ENCODE results near the gene TNS3. TPM values are rescaled to one million over a fixed set of nuclear protein-coding genes. Genes with fewer than 3 reads are reported as not detected.

Gene TNS3
- total RNA-seq, 1 donor from 2014 or later, result 89.8 TPM

DNA sequence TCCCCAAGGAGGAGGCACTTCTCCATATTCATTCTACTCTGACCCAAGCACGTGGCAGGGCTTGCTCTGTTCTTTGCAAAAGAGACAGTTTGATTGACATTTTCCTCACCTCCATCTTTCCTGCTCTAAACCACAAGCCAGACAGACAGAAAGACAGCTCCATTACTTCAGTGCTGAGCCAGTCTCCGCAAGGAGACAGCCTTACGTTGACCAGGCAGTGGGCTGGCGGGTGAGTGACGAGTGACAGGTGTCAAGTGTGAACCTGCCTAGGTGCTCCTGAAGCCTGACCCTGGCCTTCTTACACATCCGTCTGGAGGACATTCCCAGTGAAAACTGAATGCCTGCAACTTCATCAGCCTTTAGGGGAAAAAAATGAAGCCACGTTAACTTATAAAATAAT, 314.6 kb downstream of the TNS3 start:
- Histone ChIP-seq H3K36me3 (no peaks in the 10 kb centered on the region), H3K27ac (no peak overlapping the region), H3K9me3 (peaks cover 0 to 14% of the 10 kb centered on the region in 2 donors), H3K4me1 (no peaks in the 10 kb centered on the region), H3K27me3 (no peaks in the 10 kb centered on the region), H3K4me3 (no peak overlapping the region)
- intact Hi-C loops (cut with DNase I), result loop anchor here (1.0 to 10.0 kb wide), 5 partner anchors 125 to 677 kb away; partner anchors contain the start of gene PKD1L1
- DNase-seq (ENCODE audit: low spot score in 2 of 2), result no peak
- TF ChIP-seq, protein P1, sequence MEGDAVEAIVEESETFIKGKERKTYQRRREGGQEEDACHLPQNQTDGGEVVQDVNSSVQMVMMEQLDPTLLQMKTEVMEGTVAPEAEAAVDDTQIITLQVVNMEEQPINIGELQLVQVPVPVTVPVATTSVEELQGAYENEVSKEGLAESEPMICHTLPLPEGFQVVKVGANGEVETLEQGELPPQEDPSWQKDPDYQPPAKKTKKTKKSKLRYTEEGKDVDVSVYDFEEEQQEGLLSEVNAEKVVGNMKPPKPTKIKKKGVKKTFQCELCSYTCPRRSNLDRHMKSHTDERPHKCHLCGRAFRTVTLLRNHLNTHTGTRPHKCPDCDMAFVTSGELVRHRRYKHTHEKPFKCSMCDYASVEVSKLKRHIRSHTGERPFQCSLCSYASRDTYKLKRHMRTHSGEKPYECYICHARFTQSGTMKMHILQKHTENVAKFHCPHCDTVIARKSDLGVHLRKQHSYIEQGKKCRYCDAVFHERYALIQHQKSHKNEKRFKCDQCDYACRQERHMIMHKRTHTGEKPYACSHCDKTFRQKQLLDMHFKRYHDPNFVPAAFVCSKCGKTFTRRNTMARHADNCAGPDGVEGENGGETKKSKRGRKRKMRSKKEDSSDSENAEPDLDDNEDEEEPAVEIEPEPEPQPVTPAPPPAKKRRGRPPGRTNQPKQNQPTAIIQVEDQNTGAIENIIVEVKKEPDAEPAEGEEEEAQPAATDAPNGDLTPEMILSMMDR (IDR thresholded peaks at IDR 0.05), result no peak

DNA sequence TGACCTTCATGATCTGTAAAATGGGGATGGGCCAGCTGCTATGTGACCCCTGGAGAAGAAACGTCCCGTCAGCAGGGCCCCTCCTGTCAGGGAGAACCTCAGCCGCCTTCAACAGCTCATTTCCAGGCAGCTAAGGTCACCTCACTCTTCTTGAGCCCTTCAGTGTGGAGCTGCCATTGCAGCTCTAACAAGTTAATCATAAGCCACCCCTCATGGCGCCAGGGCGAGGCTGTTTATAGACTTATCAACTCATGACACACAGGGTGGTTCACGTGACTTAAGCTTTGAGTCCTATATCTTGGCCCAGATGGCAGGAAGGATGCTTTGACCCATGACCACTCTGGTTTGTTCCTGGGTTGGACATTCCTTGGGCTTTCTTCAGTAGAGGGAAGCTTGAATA, 315.1 kb downstream of the TNS3 start:
- Histone ChIP-seq H3K36me3 (no peaks in the 10 kb centered on the region), H3K4me3 (no peak overlapping the region), H3K27ac (peak overlapping the region in 1 of 2 donors; percentile 13), H3K4me1 (no peaks in the 10 kb centered on the region), H3K27me3 (no peaks in the 10 kb centered on the region), H3K9me3 (peaks cover 0 to 14% of the 10 kb centered on the region in 2 donors)
- no peak for DNase-seq (ENCODE audit: low spot score in 2 of 2)
- intact Hi-C loops (cut with DNase I), result loop anchor here (1.0 to 10.0 kb wide), 5 partner anchors 126 to 678 kb away; partner anchors contain the start of gene PKD1L1
- TF ChIP-seq, protein P1 (IDR thresholded peaks at IDR 0.05), result no peak

DNA sequence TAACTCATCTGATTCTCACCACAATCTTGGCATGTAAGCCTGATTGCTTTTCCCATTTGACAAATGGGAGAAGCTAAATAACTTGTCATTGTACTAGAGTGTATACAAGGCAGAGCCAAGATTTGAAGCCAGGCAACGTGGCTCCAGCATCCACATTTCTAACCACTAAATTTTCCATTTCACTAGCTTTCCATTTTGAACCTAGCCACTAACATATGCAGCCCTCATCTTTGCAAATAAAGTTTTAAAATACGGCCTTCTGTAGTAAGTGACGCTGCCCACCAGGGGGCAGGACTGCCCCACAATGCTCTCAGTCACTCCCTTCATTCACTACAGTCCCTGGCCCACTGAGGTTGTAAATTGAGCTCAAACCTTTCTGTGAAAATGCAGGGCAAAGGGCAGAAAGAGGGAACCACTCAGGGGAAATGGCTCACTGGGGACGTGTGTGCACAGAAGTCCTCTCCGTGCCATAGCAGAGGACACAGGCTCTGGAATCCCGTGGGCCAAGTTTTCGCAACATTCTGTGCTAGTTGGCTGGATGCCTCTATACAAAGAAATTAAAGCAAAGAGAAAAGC, 315.7 kb downstream of the TNS3 start:
- intact Hi-C loops (cut with DNase I), result loop anchor here (2.0 to 10.0 kb wide), 4 partner anchors 127 to 679 kb away; partner anchors contain the start of gene PKD1L1
- Histone ChIP-seq H3K27ac (peak overlapping the region in 1 of 2 donors; percentile 13), H3K36me3 (no peaks in the 10 kb centered on the region), H3K27me3 (no peaks in the 10 kb centered on the region), H3K9me3 (peaks cover 0 to 14% of the 10 kb centered on the region in 2 donors), H3K4me3 (no peak overlapping the region), H3K4me1 (no peaks in the 10 kb centered on the region)
- TF ChIP-seq, protein P1 (IDR thresholded peaks at IDR 0.05), result peak; percentile 86 to 96 (median 90)
- peak in 1 of 2 donors; percentile 74 for DNase-seq (ENCODE audit: low spot score in 2 of 2)

DNA sequence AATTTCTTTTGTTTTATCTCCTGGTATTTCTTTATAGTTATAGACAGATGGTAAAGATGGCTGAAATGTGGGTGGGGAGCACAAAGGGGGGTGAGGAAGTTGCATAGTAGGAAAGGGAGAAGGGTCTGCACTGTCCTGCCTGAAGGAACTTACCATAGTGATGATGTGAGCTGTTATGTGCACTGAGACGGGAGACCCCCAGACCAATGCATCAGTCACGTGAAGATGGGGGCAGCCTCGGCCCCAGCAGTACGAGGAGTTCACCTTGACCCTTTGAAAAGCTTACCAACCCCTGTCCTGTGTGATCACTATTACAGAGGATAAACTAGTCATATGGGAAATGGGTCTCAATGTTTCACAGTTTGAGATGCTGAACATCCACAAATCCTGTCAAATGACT, 316.3 kb downstream of the TNS3 start:
- H3K27me3 ChIP-seq, result no peaks in the 10 kb centered on the region
- H3K4me3 ChIP-seq, result no peak overlapping the region
- DNase-seq (ENCODE audit: low spot score in 2 of 2), result peak in 1 of 2 donors; percentile 31
- H3K27ac ChIP-seq, result no peak overlapping the region
- TF ChIP-seq, protein P1 (IDR thresholded peaks at IDR 0.05), result no peak
- no peaks in the 10 kb centered on the region for H3K36me3 ChIP-seq
- intact Hi-C loops (cut with DNase I), result loop anchor here (2.0 to 10.0 kb wide), 4 partner anchors 127 to 679 kb away; partner anchors contain the start of gene PKD1L1
- H3K4me1 ChIP-seq, result no peaks in the 10 kb centered on the region
- peaks cover 0 to 14% of the 10 kb centered on the region in 2 donors for H3K9me3 ChIP-seq

DNA sequence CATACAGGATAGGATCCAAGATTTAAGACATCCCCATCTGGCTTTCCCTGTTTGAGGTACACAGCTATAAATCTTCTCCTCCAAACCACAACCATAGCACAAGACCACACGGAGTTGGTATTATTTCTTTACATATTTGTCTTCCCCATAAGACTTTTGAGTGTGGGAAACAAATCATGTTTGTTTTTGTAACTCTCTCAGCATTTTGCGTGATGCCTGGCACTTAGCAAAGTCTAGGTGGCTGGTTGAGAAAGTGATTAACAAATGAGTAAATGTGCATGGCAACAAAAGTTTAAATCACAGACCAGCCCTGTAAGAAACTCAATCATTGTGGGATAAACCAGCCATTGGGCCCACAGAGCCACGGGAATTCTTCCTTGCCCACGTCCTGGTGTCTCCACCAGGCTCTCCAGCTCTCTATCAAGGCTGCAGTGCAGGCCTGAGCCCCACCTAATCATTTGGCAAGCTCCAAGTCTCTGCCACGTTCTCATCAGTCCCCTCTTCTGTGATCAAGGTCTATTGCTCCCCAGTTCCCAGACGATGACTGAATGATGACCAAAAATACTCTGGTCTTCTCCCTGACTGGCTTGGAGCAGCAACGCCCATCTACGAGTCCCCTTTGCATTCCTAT, 317.8 kb downstream of the TNS3 start:
- TF ChIP-seq, protein P1 (IDR thresholded peaks at IDR 0.05), result no peak
- Histone ChIP-seq H3K4me3 (no peak overlapping the region), H3K27ac (no peak overlapping the region), H3K4me1 (no peaks in the 10 kb centered on the region), H3K36me3 (no peaks in the 10 kb centered on the region), H3K27me3 (no peaks in the 10 kb centered on the region), H3K9me3 (peaks cover 0 to 14% of the 10 kb centered on the region in 2 donors)
- intact Hi-C loops (cut with DNase I), result loop anchor here (10.0 kb wide), 2 partner anchors 171 to 681 kb away; partner anchors contain the start of gene PKD1L1
- peak in 1 of 2 donors; percentile 61 for DNase-seq (ENCODE audit: low spot score in 2 of 2)

Data from ascending aorta (tissue), 2 donors.